Measurements from ENCODE around the gene TUBA1B. TPM values are rescaled to one million over a fixed set of nuclear protein-coding genes. Genes with fewer than 3 reads are reported as not detected.
"Not testable (repeated sequence)": the region's sequence is repeated elsewhere in the genome, so short reads cannot be mapped to it uniquely, and the experiment has no call there.

TUBA1B gene
- total RNA-seq, 1 donor from 2014 or later: 2,565 TPM

DNA sequence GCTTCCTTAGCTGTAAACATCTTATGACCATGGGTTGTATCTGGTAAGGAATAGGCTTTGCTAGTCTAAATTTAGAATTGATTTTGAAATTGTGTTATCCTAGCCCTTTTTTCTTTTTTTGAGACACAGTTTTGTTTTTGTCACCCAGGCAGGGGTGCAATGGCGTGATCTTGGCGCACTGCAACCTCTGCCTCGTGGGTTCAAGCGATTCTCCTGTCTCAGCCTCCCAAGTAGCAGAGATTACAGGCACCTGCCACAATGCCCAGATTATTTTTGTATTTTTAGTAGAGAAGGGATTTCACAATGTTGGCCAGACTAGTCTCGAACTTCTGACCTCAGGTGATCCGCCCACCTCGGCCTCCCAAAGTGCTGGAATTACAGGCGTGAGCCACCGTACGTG, 2.4 kb upstream of the TUBA1B start:
- DNase-seq (ENCODE audit: low read depth): no peak
- TF ChIP-seq, protein P1, sequence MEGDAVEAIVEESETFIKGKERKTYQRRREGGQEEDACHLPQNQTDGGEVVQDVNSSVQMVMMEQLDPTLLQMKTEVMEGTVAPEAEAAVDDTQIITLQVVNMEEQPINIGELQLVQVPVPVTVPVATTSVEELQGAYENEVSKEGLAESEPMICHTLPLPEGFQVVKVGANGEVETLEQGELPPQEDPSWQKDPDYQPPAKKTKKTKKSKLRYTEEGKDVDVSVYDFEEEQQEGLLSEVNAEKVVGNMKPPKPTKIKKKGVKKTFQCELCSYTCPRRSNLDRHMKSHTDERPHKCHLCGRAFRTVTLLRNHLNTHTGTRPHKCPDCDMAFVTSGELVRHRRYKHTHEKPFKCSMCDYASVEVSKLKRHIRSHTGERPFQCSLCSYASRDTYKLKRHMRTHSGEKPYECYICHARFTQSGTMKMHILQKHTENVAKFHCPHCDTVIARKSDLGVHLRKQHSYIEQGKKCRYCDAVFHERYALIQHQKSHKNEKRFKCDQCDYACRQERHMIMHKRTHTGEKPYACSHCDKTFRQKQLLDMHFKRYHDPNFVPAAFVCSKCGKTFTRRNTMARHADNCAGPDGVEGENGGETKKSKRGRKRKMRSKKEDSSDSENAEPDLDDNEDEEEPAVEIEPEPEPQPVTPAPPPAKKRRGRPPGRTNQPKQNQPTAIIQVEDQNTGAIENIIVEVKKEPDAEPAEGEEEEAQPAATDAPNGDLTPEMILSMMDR (conservative IDR thresholded peaks at IDR 0.05; ENCODE audit: low read depth, low read length): no peak
- H3K4me3 ChIP-seq (ENCODE audit: low read depth, low read length): no peak overlapping the region

DNA sequence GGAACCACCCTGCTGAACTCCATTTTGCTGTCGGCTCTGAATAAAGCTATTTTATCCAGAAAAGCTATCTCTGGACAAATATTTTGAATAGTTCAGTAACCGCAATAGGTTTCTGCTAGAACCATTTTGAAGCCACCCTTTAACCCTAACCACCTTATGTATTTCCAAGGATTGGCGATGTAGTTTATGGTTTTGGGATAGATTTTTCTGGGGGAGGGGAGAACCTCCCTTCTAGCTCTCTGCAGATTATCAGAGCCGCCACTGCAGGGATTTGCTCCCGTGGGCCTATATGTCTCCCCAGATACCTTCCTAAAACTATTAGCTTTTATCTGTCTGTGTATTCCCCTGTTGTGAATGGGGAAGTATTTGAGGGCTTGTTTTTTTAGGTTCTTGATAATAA, 1.8 kb upstream of the TUBA1B start:
- no peak overlapping the region for H3K4me3 ChIP-seq (ENCODE audit: low read depth, low read length)
- TF ChIP-seq, protein P1 (conservative IDR thresholded peaks at IDR 0.05; ENCODE audit: low read depth, low read length): no peak
- no peak for DNase-seq (ENCODE audit: low read depth)

- TF ChIP-seq, protein P1 (conservative IDR thresholded peaks at IDR 0.05; ENCODE audit: low read depth, low read length): no peak
- no peak for DNase-seq (ENCODE audit: low read depth)
- peak overlapping the region; percentile 99 for H3K4me3 ChIP-seq (ENCODE audit: low read depth, low read length)
Observed at GRCh38 chr12:49131894-49132461, 783 bp upstream of the TUBA1B start.

DNA sequence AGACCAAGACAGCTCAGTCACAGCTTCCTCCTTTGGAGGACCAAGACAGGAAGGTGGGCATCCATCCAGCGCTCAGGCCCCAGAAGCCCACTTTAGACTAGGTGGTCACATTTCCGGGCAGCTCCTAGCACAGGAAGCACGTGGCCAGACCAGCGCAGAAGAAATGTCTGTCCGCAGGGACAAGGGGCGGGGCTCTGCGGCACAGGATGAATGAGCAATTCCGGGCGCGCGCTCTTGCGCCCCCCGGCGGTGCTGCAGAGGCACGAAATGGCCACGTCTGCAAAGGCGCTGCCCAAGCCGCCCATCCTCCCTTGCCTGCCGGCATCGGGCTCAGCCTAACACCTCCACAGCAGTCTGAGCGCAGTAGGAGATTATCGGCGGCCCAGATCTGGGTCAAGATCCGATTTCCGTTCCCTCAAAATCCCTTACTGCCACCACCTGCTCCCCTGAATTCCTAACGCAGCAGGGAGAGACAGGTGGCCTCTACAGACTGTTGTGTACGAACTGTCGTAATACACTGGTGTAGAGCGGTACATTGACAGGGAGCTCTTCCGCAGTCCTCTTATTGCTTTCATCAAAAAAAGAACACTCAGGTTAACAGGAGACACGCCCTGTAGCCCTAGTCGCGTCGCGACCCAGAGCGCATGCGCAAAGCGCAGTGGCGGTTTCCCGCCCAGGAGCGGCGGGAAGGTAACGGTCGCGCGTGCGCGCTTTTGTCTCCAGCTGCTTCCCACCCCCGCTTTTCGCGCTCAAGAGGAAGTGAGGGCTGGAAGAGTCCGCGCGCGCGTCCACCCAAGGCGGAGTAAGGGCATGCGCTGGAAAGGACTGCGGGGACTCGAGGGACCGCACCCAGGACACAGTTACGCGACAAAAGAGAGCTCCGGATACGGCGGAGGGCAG, 794 bp downstream of the TUBA1B start:
- TF ChIP-seq, protein P1 (conservative IDR thresholded peaks at IDR 0.05; ENCODE audit: low read depth, low read length): peak; percentile 86
- no peak for DNase-seq (ENCODE audit: low read depth)
- peak overlapping the region; percentile 99 for H3K4me3 ChIP-seq (ENCODE audit: low read depth, low read length)

- H3K4me3 ChIP-seq (ENCODE audit: low read depth, low read length): peak overlapping the region; percentile 99
- no peak for DNase-seq (ENCODE audit: low read depth)
- TF ChIP-seq, protein P1 (conservative IDR thresholded peaks at IDR 0.05; ENCODE audit: low read depth, low read length): no peak
Observed at GRCh38 chr12:49129332-49130150, 1.7 kb downstream of the TUBA1B start.

- DNase-seq (ENCODE audit: low read depth); H3K4me3 ChIP-seq (ENCODE audit: low read depth, low read length): not testable (repeated sequence)
Observed at GRCh38 chr12:49127971-49128370, 3.2 kb downstream of the TUBA1B start.
